BLaER1 treated with 17β-estradiol and CSF1 and Interleukin-3, amounts not matched to agents 10 nM and 100 nM (cell line): ENCODE data around the gene FOXL2.

Experiments used
- H3K27ac ChIP-seq, 11 experiments: shearing (Covaris generic); formaldehyde crosslinking; 2 replicates each; pipeline ENCODE4 v1.8.1; 2022
- H3K27me3 ChIP-seq, 11 experiments: shearing (Covaris generic); formaldehyde crosslinking; 2 replicates each; pipeline ENCODE4 v1.8.1; 2022
- H3K36me3 ChIP-seq, 11 experiments: shearing (Covaris generic); formaldehyde crosslinking; 2 replicates each; pipeline ENCODE4 v1.8.1; 2022
- H3K4me1 ChIP-seq, 10 experiments: shearing (Covaris generic); formaldehyde crosslinking; 2 replicates each; pipeline ENCODE4 v1.8.1; 2022
- H3K4me2 ChIP-seq, 11 experiments: shearing (Covaris generic); formaldehyde crosslinking; 2 replicates each; pipeline ENCODE4 v1.8.1; 2022
- H3K4me3 ChIP-seq, 10 experiments: shearing (Covaris generic); formaldehyde crosslinking; 2 replicates each; pipeline ENCODE4 v1.8.1; 2022
- H3K9ac ChIP-seq, 11 experiments: shearing (Covaris generic); formaldehyde crosslinking; 2 replicates each; pipeline ENCODE4 v1.8.1; 2022
- H3K9me3 ChIP-seq, 11 experiments: shearing (Covaris generic); formaldehyde crosslinking; replicated peaks in 1 of 11; 2 replicates each; pipeline ENCODE4 v1.8.1; 2022
- H4K20me1 ChIP-seq, 11 experiments: shearing (Covaris generic); formaldehyde crosslinking; 2 replicates each; pipeline ENCODE4 v1.8.1; 2022
- Cebpa-rat ChIP-seq, 11 experiments: shearing (Covaris generic); IDR thresholded peaks; 2 replicates each; pipeline ENCODE4 v1.8.1; 2022

FOXL2 gene

DNA sequence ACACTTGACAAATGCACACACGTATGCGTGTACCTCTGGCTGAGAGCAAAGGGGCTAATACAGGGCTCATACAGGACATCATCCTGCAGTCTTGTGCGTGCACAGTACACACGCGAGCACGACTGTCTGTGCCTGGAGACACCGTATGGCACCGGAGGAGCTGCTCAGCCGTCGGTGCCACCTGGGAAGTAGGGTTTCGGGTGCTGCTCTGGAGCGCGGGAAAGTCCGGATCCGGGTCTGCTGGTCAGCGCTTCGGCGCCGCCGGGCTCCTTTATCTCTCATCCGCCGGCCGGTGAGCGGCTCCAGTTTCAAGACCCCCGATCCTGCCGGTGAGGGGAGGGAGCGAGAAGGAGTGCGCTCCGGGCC, 9.3 kb downstream of the FOXL2 start:
- Histone ChIP-seq H3K4me2 (peak overlapping the region in 4 of 11 experiments; percentile 19 to 75 (median 64); a peak in 7 of 22 replicates), H3K9me3 (peaks cover 0 to 12% (median 10%) of the 10 kb centered on the region in 11 experiments; a peak in 19 of 22 replicates), H3K27me3 (peaks cover 86 to 98% (median 93%) of the 10 kb centered on the region in 11 experiments), H4K20me1 (peaks cover 0 to 70% (median 51%) of the 10 kb centered on the region in 11 experiments; a peak in 18 of 22 replicates), H3K27ac (no peak overlapping the region), H3K4me3 (no peak overlapping the region), H3K36me3 (no peaks in the 10 kb centered on the region), H3K9ac (no peak overlapping the region), H3K4me1 (peaks cover 10 to 35% (median 24%) of the 10 kb centered on the region in 10 experiments; a peak in 17 of 20 replicates)
- TF ChIP-seq Cebpa-rat (IDR thresholded peaks at IDR 0.05): no peak

DNA sequence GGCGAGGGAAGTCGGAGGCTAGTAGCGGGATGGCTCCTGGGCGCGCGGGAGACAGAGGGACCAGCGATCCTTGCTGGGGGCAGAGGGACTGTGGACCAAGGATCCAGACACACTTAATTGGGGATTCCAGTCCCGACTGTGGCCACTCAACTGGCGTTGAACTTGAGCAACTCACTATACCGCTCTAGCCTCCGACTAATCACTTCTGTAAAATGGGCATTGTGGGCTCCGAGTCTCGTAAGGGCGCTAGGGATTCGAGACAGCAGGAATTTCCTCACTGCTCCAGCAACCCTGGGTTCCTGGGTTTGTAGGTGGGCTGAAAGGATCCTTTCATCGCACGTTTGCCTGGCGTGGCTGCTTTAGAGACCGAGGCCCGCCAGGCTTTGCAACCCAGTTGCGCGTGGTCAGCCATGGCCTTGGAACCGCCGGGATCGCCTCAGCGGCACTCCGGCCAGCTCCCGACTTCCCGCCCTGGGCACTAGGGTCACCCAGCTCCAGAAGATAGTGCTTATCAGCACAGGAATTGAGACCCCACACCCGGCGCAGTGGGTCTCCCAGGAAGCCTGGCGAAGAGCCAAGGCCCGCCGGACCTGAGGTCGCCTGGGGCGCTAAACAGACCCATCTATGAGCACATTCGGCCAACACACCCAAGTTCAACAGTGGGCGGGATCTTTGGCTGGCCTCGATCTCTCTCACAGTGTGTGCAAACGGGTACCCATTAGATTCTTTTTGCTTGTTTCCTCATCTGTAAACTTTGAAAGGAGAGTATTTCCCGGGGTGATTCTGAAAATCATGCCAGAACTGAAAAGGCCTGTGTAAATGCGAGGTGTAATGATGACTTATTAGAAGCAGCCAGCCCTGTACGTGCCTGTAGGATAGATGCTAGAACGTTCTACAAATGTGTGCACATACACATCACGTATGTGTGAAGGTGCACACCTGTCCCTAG, 9.9 kb downstream of the FOXL2 start:
- Histone ChIP-seq H3K9ac (no peak overlapping the region), H3K4me3 (peak overlapping the region in 4 of 10 experiments; percentile 41 to 64 (median 52); a peak in 1 of 20 replicates), H3K4me1 (peaks cover 10 to 35% (median 24%) of the 10 kb centered on the region in 10 experiments; a peak in 17 of 20 replicates), H3K4me2 (peak overlapping the region in 3 of 11 experiments; percentile 70 to 94 (median 77); a peak in 1 of 22 replicates), H3K27me3 (peaks cover 80 to 92% (median 87%) of the 10 kb centered on the region in 11 experiments), H4K20me1 (peaks cover 0 to 64% (median 46%) of the 10 kb centered on the region in 11 experiments; a peak in 18 of 22 replicates), H3K36me3 (no peaks in the 10 kb centered on the region), H3K27ac (no peak overlapping the region), H3K9me3 (peaks cover 0 to 12% (median 10%) of the 10 kb centered on the region in 11 experiments; a peak in 19 of 22 replicates)
- no peak for TF ChIP-seq Cebpa-rat (IDR thresholded peaks at IDR 0.05)

DNA sequence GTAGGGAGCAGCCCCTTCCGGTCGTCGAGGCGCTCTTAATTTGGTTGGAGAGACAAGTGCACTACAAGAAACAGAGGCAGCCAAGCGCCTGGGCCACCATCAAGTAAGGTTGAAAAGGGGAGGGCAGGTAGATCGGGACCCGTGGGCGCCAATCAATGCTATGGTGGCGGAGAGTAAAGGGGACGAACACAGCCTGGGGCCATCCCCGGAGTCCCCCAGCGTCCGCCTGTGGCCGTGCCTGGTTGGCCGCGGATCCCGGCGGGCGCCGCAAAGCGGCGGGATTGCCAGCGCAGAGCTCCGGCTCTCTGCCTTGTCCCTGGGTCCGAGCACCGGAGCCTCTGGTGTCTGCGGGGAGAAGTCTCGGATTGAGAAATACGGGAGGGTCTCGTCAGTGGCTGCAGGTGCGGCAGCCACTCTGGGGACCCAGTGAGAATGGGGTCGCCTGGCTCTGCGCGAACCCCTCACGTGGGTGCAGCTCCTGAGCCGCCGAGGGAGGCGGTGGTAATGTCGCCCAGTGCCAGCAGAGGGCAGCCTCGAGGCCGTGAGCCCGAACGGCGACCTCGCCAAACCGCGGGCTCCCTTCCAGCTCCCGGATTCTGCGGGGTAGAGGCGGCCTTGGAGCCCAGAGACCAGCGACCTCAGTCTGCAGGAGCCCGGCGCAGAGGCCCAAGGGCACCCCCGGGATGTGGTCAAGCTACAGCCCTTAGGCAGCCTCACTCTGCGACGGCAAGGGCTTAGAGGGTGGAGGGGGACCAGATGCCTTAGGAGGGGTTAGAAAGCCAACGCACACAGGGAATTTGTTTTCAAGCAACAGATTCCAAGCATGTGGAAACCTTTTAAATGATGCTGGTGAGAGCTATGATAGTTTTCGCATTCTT, 10.8 kb downstream of the FOXL2 start:
- peak overlapping the region; percentile 38 to 64 (median 52); a peak in 19 of 20 replicates for H3K4me3 ChIP-seq
- H3K36me3 ChIP-seq: no peaks in the 10 kb centered on the region
- H3K9me3 ChIP-seq: peaks cover 0 to 12% (median 10%) of the 10 kb centered on the region in 11 experiments; a peak in 19 of 22 replicates
- TF ChIP-seq Cebpa-rat (IDR thresholded peaks at IDR 0.05): no peak
- peaks cover 0 to 55% (median 38%) of the 10 kb centered on the region in 11 experiments; a peak in 18 of 22 replicates for H4K20me1 ChIP-seq
- peaks cover 10 to 35% (median 24%) of the 10 kb centered on the region in 10 experiments; a peak in 17 of 20 replicates for H3K4me1 ChIP-seq
- H3K9ac ChIP-seq: peak overlapping the region in 1 of 11 experiments; percentile 42; a peak in 2 of 22 replicates
- peak overlapping the region; percentile 60 to 94 (median 75) for H3K4me2 ChIP-seq
- no peak overlapping the region for H3K27ac ChIP-seq
- H3K27me3 ChIP-seq: peaks cover 71 to 83% (median 78%) of the 10 kb centered on the region in 11 experiments

DNA sequence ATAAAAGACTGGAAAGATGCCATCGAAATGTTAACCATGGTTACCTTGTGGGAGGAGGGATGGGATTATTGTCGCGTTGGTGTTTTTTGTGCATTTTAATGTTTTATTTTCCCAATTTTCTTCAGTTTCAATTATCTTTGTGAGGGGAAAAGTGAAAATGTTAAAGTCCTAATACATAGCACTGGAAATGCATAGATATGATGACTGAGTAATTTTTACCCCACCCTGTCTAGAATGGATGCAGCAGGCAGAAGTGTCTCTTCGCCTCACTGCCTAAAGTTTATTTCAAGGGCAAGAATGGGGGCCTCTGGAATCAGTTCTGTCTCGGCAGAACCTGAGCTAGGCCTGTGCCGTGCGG, 11.5 kb downstream of the FOXL2 start:
- Histone ChIP-seq H3K36me3 (no peaks in the 10 kb centered on the region), H3K4me3 (peak overlapping the region in 9 of 10 experiments; percentile 38 to 64 (median 52); a peak in 15 of 20 replicates), H3K4me1 (peaks cover 10 to 35% (median 24%) of the 10 kb centered on the region in 10 experiments; a peak in 17 of 20 replicates), H3K27me3 (peaks cover 65 to 77% (median 71%) of the 10 kb centered on the region in 11 experiments), H3K9ac (peak overlapping the region in 1 of 11 experiments; percentile 42; a peak in 1 of 22 replicates), H3K4me2 (peak overlapping the region; percentile 60 to 94 (median 75)), H3K27ac (no peak overlapping the region), H4K20me1 (peaks cover 0 to 48% (median 32%) of the 10 kb centered on the region in 11 experiments; a peak in 17 of 22 replicates), H3K9me3 (peaks cover 0 to 12% (median 10%) of the 10 kb centered on the region in 11 experiments; a peak in 19 of 22 replicates)
- TF ChIP-seq Cebpa-rat (IDR thresholded peaks at IDR 0.05): no peak

DNA sequence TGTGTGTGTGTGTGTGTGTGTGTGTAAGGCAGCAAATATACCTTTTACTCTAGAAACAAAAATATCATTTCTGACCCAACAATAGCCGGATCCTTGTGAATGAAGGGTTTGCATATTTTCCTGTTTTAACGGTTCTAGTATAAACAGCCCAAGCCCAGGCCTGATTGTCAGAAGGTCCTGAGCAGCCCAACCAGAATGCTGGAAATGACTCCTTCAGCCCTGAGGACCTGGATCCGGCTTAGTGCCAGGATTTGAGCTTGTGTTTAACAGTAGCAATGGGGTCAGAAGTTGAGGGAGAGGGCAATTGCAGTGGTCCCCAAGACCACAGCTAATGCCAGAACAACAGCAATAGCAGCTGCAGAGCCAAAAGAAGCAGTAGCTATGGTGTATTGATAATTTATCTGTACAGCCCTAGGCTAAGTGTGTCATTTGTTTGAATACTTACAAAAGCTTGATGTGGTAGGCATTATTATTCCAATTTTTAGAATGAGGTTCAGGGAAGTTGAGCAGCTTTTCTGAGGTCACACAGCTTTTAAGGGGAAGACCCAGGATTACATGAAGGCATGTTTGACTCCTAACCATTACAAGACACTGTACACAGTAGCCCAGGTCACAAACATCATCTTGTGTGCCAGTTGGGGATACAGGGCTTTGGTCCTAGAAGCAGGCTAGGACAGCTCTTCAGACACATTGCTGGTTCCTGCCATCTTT, 12.8 kb downstream of the FOXL2 start:
- Histone ChIP-seq H3K4me1 (peaks cover 4 to 24% (median 15%) of the 10 kb centered on the region in 10 experiments; a peak in 16 of 20 replicates), H3K36me3 (no peaks in the 10 kb centered on the region), H3K4me2 (no peak overlapping the region), H3K27me3 (peaks cover 51 to 64% (median 58%) of the 10 kb centered on the region in 11 experiments), H3K9me3 (peaks cover 0 to 12% (median 10%) of the 10 kb centered on the region in 11 experiments; a peak in 19 of 22 replicates), H3K27ac (no peak overlapping the region), H3K9ac (no peak overlapping the region), H4K20me1 (peaks cover 0 to 35% (median 20%) of the 10 kb centered on the region in 11 experiments; a peak in 17 of 22 replicates), H3K4me3 (no peak overlapping the region)
- no peak for TF ChIP-seq Cebpa-rat (IDR thresholded peaks at IDR 0.05)

DNA sequence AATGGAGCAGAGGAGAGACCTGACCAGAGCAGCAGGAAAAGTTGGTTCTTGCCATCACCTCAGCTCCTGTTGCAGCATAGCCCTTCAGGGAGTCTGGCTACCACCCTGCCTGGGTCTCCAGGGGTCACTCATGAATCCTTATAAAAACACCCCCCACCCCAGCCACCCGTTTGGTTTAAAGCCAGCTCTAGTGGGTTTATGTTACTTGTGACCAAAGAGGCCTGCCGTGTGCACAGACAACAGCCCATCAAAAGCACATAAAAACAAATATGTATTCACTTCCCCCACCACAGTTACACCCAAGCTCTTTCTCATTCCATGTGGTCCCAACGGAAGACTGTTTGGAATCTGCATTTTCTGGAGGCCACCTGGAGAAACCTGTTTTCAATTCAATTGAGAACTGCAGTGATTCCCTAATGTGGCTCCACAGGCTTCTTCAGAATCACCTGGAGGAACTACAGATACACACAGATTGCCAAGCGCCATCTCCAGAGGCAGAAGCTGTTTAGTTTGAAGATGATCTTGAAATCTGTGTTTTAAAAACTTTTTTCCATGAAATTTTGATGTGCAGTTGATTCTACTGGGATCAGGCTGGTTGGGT, 13.8 kb downstream of the FOXL2 start:
- H3K27me3 ChIP-seq: peaks cover 41 to 54% (median 48%) of the 10 kb centered on the region in 11 experiments
- no peak overlapping the region for H3K27ac ChIP-seq
- peaks cover 0 to 12% (median 10%) of the 10 kb centered on the region in 11 experiments; a peak in 19 of 22 replicates for H3K9me3 ChIP-seq
- H3K4me3 ChIP-seq: no peak overlapping the region
- H3K4me1 ChIP-seq: peaks cover 0 to 15% (median 7%) of the 10 kb centered on the region in 10 experiments; a peak in 10 of 20 replicates
- H3K9ac ChIP-seq: no peak overlapping the region
- no peak for TF ChIP-seq Cebpa-rat (IDR thresholded peaks at IDR 0.05)
- H3K36me3 ChIP-seq: no peaks in the 10 kb centered on the region
- H4K20me1 ChIP-seq: peaks cover 0 to 25% (median 11%) of the 10 kb centered on the region in 11 experiments; a peak in 17 of 22 replicates
- no peak overlapping the region for H3K4me2 ChIP-seq

DNA sequence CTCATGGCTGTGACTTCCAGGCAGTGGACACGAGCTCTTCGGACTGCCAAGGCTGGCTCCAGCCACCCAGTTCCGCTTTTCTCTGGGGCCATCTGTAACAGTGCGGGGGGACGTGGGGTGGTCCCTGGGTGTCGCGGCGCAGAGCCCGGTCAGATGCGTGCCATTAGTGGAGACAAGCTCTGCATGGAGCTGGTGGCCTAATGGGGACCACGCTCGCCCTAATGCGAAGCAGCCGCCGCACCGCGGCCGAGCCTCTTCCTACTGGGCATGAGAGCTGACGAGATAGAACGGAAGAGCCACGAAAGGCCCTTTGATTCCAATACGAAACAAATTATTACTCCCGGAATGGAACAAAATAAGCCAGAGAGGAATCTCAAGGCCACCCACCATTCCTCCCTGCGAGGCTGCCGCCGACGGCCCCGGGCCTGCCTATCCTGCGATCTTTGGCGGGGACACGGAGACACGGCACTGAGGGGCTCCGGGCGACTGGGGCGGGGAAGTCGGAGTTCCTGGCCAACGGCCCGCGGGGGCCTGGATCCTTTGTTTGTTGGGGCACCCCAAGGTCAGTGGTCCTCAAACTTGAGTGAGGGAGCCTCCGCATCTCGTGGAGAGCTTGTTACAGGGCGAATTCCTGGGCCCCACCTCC, 18.1 kb downstream of the FOXL2 start:
- H4K20me1 ChIP-seq: no peaks in the 10 kb centered on the region
- TF ChIP-seq Cebpa-rat (IDR thresholded peaks at IDR 0.05): no peak

More for the DNA sequence above, 18.1 kb downstream of the FOXL2 start:
- Histone ChIP-seq H3K27me3 (peaks cover 0 to 11% (median 5%) of the 10 kb centered on the region in 11 experiments; a peak in 11 of 22 replicates), H3K9me3 (no peaks in the 10 kb centered on the region), H3K9ac (no peak overlapping the region), H3K4me3 (no peak overlapping the region), H3K4me2 (no peak overlapping the region), H3K27ac (no peak overlapping the region), H3K4me1 (no peaks in the 10 kb centered on the region), H3K36me3 (no peaks in the 10 kb centered on the region)
